GM18505 (cell line): ENCODE results near the gene KIAA0930.
"Not testable (repeated sequence)": the region's sequence is repeated elsewhere in the genome, so short reads cannot be mapped to it uniquely, and the experiment has no call there.

Source experiments
- ATAC-seq: cut with Tn5 transposase; IDR thresholded peaks from one replicate; pipeline ENCODE4 v1.9.1; 2021; ENCODE audit not compliant: unreplicated experiment
- POLR2A ChIP-seq: IDR thresholded peaks from 4 replicates; pipeline ENCODE4 v1.6.1; 2011; ENCODE audit warnings: borderline replicate concordance; ENCODE audit not compliant: insufficient read depth, insufficient read length; ENCODE audit errors: extremely low read depth

The KIAA0930 gene

DNA sequence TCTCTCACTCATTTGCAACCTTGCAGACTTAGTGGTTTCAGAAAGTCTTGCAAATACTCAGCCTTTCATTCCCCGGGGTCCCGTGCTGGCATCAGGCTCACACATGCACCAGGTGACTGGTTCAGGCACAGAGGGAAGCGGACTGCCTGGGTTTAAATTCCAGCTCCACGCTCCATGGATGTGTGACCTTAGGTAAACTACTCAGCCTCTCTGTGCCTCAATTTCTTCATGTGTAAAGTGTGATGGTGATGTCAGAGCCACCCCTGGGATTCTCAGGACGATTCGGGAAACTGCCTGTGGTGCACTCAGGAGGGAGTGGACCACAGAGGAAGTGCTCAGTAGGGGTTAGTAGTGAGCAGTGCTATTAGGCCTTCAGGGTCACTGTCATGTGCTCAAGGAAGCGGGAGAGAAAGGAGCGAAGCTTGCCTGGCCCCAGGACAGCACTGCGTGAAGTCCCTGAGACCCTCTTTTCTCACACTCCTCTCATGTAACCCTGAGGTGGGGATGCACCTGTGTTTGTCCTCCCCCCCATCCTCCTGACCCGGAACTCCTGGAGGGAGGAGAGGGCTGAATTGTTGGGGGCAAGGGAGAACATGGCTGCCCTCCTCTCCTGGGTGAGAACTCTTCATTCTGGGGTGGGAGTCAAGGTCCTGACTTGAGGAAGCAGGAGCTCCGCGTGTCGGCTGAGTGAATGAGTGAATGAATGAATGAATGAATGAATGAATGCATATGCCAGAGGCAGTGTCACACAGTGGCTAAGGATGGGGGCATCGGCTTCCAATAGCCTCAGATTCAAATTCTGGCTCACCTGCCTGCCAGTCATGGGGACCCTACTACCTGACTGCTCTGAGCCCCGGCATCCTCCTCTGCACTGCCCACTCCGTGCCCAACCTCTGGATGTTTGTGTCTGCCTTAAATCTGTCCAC, 29.7 kb upstream of the KIAA0930 start:
- ATAC-seq = no peak
- no peak for TF ChIP-seq POLR2A

GRCh38 chr22:45268958-45269844, 28.5 kb upstream of the KIAA0930 start:
- ATAC-seq = peak; percentile 69
- no peak for TF ChIP-seq POLR2A

GRCh38 chr22:45268167-45268957, 27.7 kb upstream of the KIAA0930 start:
- peak; percentile 7 for ATAC-seq
- no peak for TF ChIP-seq POLR2A

GRCh38 chr22:45265535-45265934, 24.8 kb upstream of the KIAA0930 start:
- no peak for TF ChIP-seq POLR2A
- no peak for ATAC-seq

DNA sequence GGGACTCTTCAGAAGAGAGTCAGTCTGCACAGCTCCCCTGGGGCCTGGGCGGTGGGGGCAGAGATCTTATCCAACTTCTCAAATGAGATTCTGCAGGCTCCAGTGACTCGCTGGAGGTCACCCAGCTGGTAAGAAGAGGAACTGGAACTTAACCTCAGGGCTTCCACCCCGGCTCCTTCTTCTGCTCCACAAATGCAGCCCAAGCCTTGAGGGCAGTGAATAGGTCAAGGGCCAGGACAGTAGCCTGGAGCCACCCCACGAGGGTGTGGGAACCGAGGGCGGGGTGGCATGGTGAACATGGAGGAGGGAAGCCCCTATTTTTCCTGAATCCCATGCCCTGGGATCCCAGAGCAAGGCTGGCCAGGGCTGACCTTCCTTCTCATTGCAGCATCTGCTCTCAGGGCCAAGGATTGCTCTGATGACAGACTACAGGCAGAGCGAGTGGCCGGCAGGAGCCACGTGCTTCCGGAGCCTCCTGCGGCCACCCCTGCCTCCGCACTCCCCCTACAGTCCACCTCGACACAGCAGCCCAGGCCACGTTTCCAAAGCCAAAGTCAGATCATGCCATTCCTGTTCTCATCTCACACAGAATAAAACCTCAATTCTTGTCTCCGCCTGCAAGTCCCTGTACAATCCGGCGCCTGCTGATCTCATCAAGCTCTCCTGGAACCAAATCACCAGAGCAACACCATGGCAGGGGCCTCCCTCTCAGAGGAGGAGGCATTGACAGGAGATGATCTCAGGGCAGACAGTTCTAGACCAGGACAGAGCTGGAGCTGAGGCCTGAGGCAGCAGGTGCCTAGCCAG, 23.0 kb upstream of the KIAA0930 start:
- ATAC-seq = peak; percentile 72
- TF ChIP-seq POLR2A = no peak

GRCh38 chr22:45262931-45263462, 22.3 kb upstream of the KIAA0930 start:
- no peak for TF ChIP-seq POLR2A
- peak; percentile 47 for ATAC-seq

- no peak for TF ChIP-seq POLR2A
- ATAC-seq = no peak
These were observed 21.7 kb upstream of the KIAA0930 start for GRCh38 chr22:45262195-45262930.

GRCh38 chr22:45261407-45262088, 20.9 kb upstream of the KIAA0930 start:
- TF ChIP-seq POLR2A = no peak
- ATAC-seq = no peak

- not testable (repeated sequence) for ATAC-seq
These were observed 19.7 kb upstream of the KIAA0930 start for GRCh38 chr22:45260395-45260759.

DNA sequence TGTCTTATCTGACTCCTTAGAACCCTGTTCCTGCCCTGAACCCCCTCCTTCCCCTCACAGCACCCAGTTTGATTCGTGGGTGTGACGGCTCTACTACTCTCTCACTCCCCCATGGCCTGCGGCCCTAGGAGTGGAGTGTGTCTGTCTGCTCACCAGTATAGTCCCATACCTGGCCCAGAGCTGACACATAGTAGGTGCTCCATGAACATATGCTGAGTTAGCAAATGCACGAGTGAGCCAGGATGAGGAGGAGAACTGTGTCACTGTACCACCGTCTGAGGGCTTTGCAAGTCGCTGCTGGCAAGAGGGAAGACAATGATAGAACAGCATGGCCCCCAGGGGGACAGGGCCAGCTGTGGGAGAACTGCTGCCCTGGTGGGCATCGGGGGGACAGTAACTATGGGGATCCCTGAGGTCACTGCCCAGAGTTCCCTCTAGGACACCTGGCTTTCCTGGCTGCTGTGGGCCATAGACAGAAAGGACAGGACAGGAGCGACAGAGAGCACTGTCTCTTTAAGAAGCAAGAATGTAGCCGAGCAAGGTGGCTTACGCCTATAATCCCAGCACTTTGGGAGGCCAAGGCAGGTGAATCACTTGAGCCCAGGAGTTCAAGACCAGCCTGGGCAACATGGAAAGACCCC, 19.2 kb upstream of the KIAA0930 start:
- ATAC-seq = no peak
- no peak for TF ChIP-seq POLR2A

DNA sequence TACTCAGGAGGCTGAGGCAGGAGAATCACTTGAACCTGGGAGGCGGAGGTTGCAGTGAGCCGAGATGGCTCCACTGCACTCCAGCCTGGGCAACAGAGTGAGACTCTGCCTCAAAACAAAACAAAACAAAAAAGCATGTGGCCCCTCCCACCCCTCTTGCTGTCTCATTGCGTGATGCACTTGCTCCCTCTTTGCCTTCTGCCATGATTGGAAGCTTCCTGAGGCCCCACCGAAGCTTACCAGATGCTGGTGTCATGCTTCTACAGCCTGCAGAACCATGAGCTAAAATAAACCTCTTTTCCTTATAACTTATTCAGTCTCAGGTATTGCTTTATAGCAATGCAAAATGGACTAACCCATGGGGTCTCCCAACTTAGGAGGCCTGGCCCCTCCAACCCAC, 17.2 kb upstream of the KIAA0930 start:
- not testable (repeated sequence) for ATAC-seq
